Hepatocyte (in vitro differentiated cells): ENCODE data around the gene RASSF4.

Experiments
- EZH2 ChIP-seq: fragments of 200-600 bp; sonication (generic); IDR thresholded peaks from 2 replicates; pipeline ENCODE4 v1.6.1; 2016; ENCODE audit warnings: antibody characterized with exemption, mild to moderate bottlenecking, borderline replicate concordance
- EZH2phosphoT487 ChIP-seq: fragments of 200-600 bp; sonication (generic); IDR thresholded peaks from one replicate; pipeline ENCODE4 v1.6.1; 2018; ENCODE audit warnings: antibody characterized with exemption, mild to moderate bottlenecking, low read depth, moderate library complexity; ENCODE audit not compliant: unreplicated experiment, severe bottlenecking
- TF ChIP-seq, protein P1 (sequence below): fragments of 200-600 bp; sonication (generic); IDR thresholded peaks from 2 replicates; pipeline ENCODE4 v1.5.1; 2016; ENCODE audit warnings: antibody characterized with exemption, mild to moderate bottlenecking; ENCODE audit not compliant: poor library complexity

DNA sequence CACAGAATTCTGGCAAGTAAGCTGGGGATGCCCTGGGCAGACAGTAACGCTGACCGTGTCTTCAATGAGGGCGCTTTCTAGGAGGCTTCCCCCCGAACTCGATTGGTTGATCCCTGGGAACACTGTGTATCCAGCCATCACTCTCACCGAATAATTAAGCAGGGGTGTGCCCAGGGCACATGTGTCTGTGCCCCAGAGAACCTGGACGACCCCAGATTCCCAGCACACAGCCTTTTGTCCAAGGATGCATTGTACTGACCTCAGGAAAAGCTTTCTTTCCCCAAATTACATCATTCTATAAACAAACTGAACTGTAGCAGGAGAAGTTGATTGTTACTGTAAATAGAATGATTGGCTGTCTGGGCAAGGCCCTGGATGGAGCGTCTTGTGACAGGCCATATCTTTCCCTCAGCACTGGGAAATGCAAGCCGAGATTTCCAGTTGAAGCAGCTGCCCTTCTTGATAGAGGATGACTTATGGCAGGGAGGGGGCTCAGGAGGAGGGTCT is 25.6 kb downstream of the RASSF4 start:
- no peak for TF ChIP-seq EZH2
- TF ChIP-seq, protein P1, sequence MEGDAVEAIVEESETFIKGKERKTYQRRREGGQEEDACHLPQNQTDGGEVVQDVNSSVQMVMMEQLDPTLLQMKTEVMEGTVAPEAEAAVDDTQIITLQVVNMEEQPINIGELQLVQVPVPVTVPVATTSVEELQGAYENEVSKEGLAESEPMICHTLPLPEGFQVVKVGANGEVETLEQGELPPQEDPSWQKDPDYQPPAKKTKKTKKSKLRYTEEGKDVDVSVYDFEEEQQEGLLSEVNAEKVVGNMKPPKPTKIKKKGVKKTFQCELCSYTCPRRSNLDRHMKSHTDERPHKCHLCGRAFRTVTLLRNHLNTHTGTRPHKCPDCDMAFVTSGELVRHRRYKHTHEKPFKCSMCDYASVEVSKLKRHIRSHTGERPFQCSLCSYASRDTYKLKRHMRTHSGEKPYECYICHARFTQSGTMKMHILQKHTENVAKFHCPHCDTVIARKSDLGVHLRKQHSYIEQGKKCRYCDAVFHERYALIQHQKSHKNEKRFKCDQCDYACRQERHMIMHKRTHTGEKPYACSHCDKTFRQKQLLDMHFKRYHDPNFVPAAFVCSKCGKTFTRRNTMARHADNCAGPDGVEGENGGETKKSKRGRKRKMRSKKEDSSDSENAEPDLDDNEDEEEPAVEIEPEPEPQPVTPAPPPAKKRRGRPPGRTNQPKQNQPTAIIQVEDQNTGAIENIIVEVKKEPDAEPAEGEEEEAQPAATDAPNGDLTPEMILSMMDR: no peak
- no peak for TF ChIP-seq EZH2phosphoT487
